Small intestine (tissue), 7 donors: ENCODE measurements around the gene ARHGEF10L. TPM values are rescaled to one million over a fixed set of nuclear protein-coding genes. Genes with fewer than 3 reads are reported as not detected.

Experiments used
- DNase-seq, 2 donors: peaks; one replicate each; pipeline versions ENCODE4 v3.0.0 to v3.0.0-alpha.2; 2013
- FAIRE-seq: peaks from 2 replicates; lab custom pipeline; 2012; peaks lifted over from hg19 to GRCh38; lab: Jason Lieb, UNC
- H3K27ac ChIP-seq, 3 donors: one replicate each; pipeline ENCODE4 v1.5.1; 2013; ENCODE audit warnings: low read length in 2 of 3, mild to moderate bottlenecking in 2 of 3, control low read depth in 1 of 3, inconsistent platforms in 1 of 3, low read depth in 1 of 3, moderate library complexity in 1 of 3
- H3K27me3 ChIP-seq, 3 donors: one replicate each; pipeline ENCODE4 v1.6.1; 2013; ENCODE audit warnings: low read length in 3 of 3, inconsistent platforms in 1 of 3; ENCODE audit not compliant: control insufficient read depth in 3 of 3, insufficient read depth in 3 of 3
- H3K36me3 ChIP-seq, 3 donors: one replicate each; pipeline ENCODE4 v1.6.1; 2013; ENCODE audit warnings: low read length in 3 of 3, inconsistent platforms in 1 of 3, low read depth in 1 of 3, mild to moderate bottlenecking in 1 of 3, moderate library complexity in 1 of 3; ENCODE audit not compliant: control insufficient read depth in 3 of 3, insufficient read depth in 2 of 3
- H3K4me1 ChIP-seq, 3 donors: one replicate each; pipeline ENCODE4 v1.6.1; 2013; ENCODE audit warnings: low read length in 2 of 3, inconsistent platforms in 1 of 3, low read depth in 1 of 3, mild to moderate bottlenecking in 1 of 3, moderate library complexity in 1 of 3; ENCODE audit not compliant: control insufficient read depth in 3 of 3, insufficient read depth in 2 of 3
- H3K4me3 ChIP-seq, 3 donors: one replicate each; pipeline ENCODE4 v1.5.1; 2013; ENCODE audit warnings: low read length in 3 of 3, control low read depth in 1 of 3, inconsistent platforms in 1 of 3, low read depth in 1 of 3, mild to moderate bottlenecking in 1 of 3, moderate library complexity in 1 of 3
- H3K9me3 ChIP-seq, 2 donors: one replicate each; pipeline ENCODE4 v1.6.1; 2013; ENCODE audit warnings: low read depth in 1 of 2, low read length in 1 of 2; ENCODE audit not compliant: control insufficient read depth in 2 of 2, insufficient read depth in 1 of 2
- whole genome bisulfite sequencing, 3 donors: extraction: QIAGEN DNeasy Blood & Tissue Kit; methylation state at CpG; one replicate each; pipeline ENCODE4 v1.1.7; 2013; 5-methylcytosine and 5-hydroxymethylcytosine counted together
- polyA plus RNA-seq, 4 donors: library from polyadenylated mRNA; stranded (reverse) in 3 of 4; unstranded in 1 of 4; fragments of 200-250 nt in 3 of 4; fragments of 120-200 nt in 1 of 4; gene quantifications; one replicate each; pipeline versions ENCODE4 v1.2.1 to v1.2.3, GENCODE V29; 2013
- donor health status: healthy with polysubstance abuse.
- donor health status: control.
- donor health status: control.
- donor health status: Bipolar disorder and iron deficiency.
- donor health status: healthy.

Gene ARHGEF10L
- polyA plus RNA-seq, 4 donors, result 5.6 to 120 (median 35.0) TPM

GRCh38 chr1:17599291-17599953 is 59.9 kb downstream of the ARHGEF10L start:
- Histone ChIP-seq H3K4me1 (peaks cover 3 to 55% (median 6%) of the 10 kb centered on the region in 3 donors), H3K9me3 (no peaks in the 10 kb centered on the region), H3K27ac (no peak overlapping the region), H3K36me3 (peaks cover 0 to 85% (median 0%) of the 10 kb centered on the region in 3 donors), H3K4me3 (no peak overlapping the region), H3K27me3 (no peaks in the 10 kb centered on the region)
- FAIRE-seq, result no peak
- DNase-seq, result no peak
- WGBS, 3 donors, result 78 to 79% (median 79%) methylated on average over 12 of the region's 12 CpGs

GRCh38 chr1:17599954-17600300 is 60.4 kb downstream of the ARHGEF10L start:
- Histone ChIP-seq H3K27me3 (no peaks in the 10 kb centered on the region), H3K36me3 (peaks cover 0 to 86% (median 0%) of the 10 kb centered on the region in 3 donors), H3K27ac (no peak overlapping the region), H3K4me1 (peaks cover 3 to 51% (median 6%) of the 10 kb centered on the region in 3 donors), H3K4me3 (no peak overlapping the region), H3K9me3 (no peaks in the 10 kb centered on the region)
- FAIRE-seq (no peak), DNase-seq (no peak)
- 43 to 63% (median 43%) methylated on average over 4 to 5 of the region's 5 CpGs for WGBS, 3 donors

- WGBS, 3 donors, result 69 to 73% (median 73%) methylated on average over 6 of the region's 6 CpGs
- FAIRE-seq (no peak), DNase-seq (no peak)
- peaks cover 0 to 88% (median 0%) of the 10 kb centered on the region in 3 donors for H3K36me3 ChIP-seq
- no peaks in the 10 kb centered on the region for H3K9me3 ChIP-seq
- H3K4me1 ChIP-seq, result peaks cover 3 to 48% (median 6%) of the 10 kb centered on the region in 3 donors
- H3K4me3 ChIP-seq, result no peak overlapping the region
- H3K27me3 ChIP-seq, result no peaks in the 10 kb centered on the region
- H3K27ac ChIP-seq, result no peak overlapping the region
Observed at GRCh38 chr1:17600321-17600720, 60.8 kb downstream of the ARHGEF10L start.

GRCh38 chr1:17601643-17602382 is 62.3 kb downstream of the ARHGEF10L start:
- 78 to 86% (median 78%) methylated on average over 17 of the region's 17 CpGs for WGBS, 3 donors
- Histone ChIP-seq H3K36me3 (peaks cover 0 to 90% (median 0%) of the 10 kb centered on the region in 3 donors), H3K9me3 (no peaks in the 10 kb centered on the region), H3K27me3 (no peaks in the 10 kb centered on the region), H3K4me1 (peaks cover 3 to 33% (median 5%) of the 10 kb centered on the region in 3 donors), H3K27ac (no peak overlapping the region), H3K4me3 (no peak overlapping the region)
- FAIRE-seq (no peak), DNase-seq (no peak)

- Histone ChIP-seq H3K4me3 (no peak overlapping the region), H3K4me1 (peaks cover 0 to 20% (median 3%) of the 10 kb centered on the region in 3 donors), H3K27ac (peak overlapping the region in 2 of 3 donors; percentile 4 to 25), H3K36me3 (peaks cover 0 to 97% (median 0%) of the 10 kb centered on the region in 3 donors), H3K27me3 (no peaks in the 10 kb centered on the region), H3K9me3 (no peaks in the 10 kb centered on the region)
- no peak for FAIRE-seq
- WGBS, 3 donors, result 38 to 54% (median 52%) methylated on average over 22 to 26 of the region's 26 CpGs
- no peak for DNase-seq
Observed at GRCh38 chr1:17603091-17603841, 63.8 kb downstream of the ARHGEF10L start.

GRCh38 chr1:17605582-17606344 is 66.3 kb downstream of the ARHGEF10L start:
- FAIRE-seq (no peak), DNase-seq (peak in 1 of 2 donors; percentile 21)
- no peak overlapping the region for H3K4me3 ChIP-seq
- 51 to 52% (median 52%) methylated on average over 15 of the region's 15 CpGs for WGBS, 3 donors
- H3K36me3 ChIP-seq, result peaks cover 0 to 100% (median 0%) of the 10 kb centered on the region in 3 donors
- no peaks in the 10 kb centered on the region for H3K9me3 ChIP-seq
- no peaks in the 10 kb centered on the region for H3K27me3 ChIP-seq
- peak overlapping the region in 1 of 3 donors; percentile 42 for H3K27ac ChIP-seq
- peaks cover 0 to 15% (median 0%) of the 10 kb centered on the region in 3 donors for H3K4me1 ChIP-seq

- H3K4me3 ChIP-seq, result no peak overlapping the region
- H3K4me1 ChIP-seq, result peaks cover 0 to 11% (median 0%) of the 10 kb centered on the region in 3 donors
- DNase-seq (peak; percentile 79), FAIRE-seq (no peak)
- no peak overlapping the region for H3K27ac ChIP-seq
- no peaks in the 10 kb centered on the region for H3K9me3 ChIP-seq
- H3K27me3 ChIP-seq, result no peaks in the 10 kb centered on the region
- peaks cover 0 to 92% (median 0%) of the 10 kb centered on the region in 3 donors for H3K36me3 ChIP-seq
- 50 to 54% (median 52%) methylated on average over 14 of the region's 14 CpGs for WGBS, 3 donors
Observed at GRCh38 chr1:17606826-17607440, 67.4 kb downstream of the ARHGEF10L start.
